Psoas muscle (tissue), 8 donors: ENCODE data around the gene CDK5. TPM values are rescaled to one million over a fixed set of nuclear protein-coding genes. Genes with fewer than 3 reads are reported as not detected.

Experiments used
- ATAC-seq, 4 donors: fragments of 200-7000 bp; cut with Tn5 transposase; one replicate each; pipeline ENCODE4 v1.9.1; 2020; ENCODE audit warnings: moderate library complexity in 3 of 4, mild to moderate bottlenecking in 2 of 4
- DNase-seq, 2 donors: peaks; one replicate each; pipeline ENCODE4 v3.0.0-alpha.2; 2020
- H3K27ac ChIP-seq: fragments of 200-600 bp; one replicate; pipeline ENCODE4 v1.8.0; 2022
- H3K27me3 ChIP-seq, 3 donors: fragments of 200-600 bp in 1 of 3; one replicate each; pipeline versions ENCODE4 v1.6.1 to v1.8.0; 2013 to 2022; ENCODE audit warnings: low read length in 2 of 3, mild to moderate bottlenecking in 2 of 3, moderate library complexity in 1 of 3; ENCODE audit not compliant: insufficient read depth in 3 of 3
- H3K36me3 ChIP-seq, 2 donors: fragments of 200-600 bp in 1 of 2; one replicate each; pipeline versions ENCODE4 v1.6.1 to v1.8.0; 2013 to 2022; ENCODE audit warnings: low read depth in 1 of 2, mild to moderate bottlenecking in 1 of 2, moderate library complexity in 1 of 2; ENCODE audit not compliant: insufficient read depth in 1 of 2
- H3K4me1 ChIP-seq: fragments of 200-600 bp; one replicate; pipeline ENCODE4 v1.8.0; 2022
- H3K4me3 ChIP-seq: fragments of 200-600 bp; one replicate; pipeline ENCODE4 v1.8.0; 2022; ENCODE audit warnings: mild to moderate bottlenecking
- H3K9me3 ChIP-seq: fragments of 200-600 bp; one replicate; pipeline ENCODE4 v1.8.0; 2022
- WGBS, 3 donors: extraction: QIAGEN DNeasy Blood & Tissue Kit; methylation state at CpG; one replicate each; pipeline versions ENCODE4 v1.1.6 to v1.1.7; 2013; 5-methylcytosine and 5-hydroxymethylcytosine counted together
- intact Hi-C, 2 donors: fragments of 100-400 bp; cut with DNase I; formaldehyde crosslinking; loops; one replicate each; pipeline versions ENCODE4 v1.11.0 to v1.14.2; 2022
- polyA plus RNA-seq, 3 donors: library from polyadenylated mRNA; stranded (reverse); fragments of 200-250 nt; gene quantifications; one replicate each; pipeline ENCODE4 v1.2.3, GENCODE V29; 2013
- total RNA-seq, 4 donors: library from RNA; stranded (reverse); fragmentation: NEBNext Ultra II Directional in 2 of 4; extraction: Animal tissue kit (Norgen Biotek cat#: 25700) in 2 of 4; gene quantifications; one replicate each; pipeline versions ENCODE4 v1.2.1 to v1.2.4, GENCODE V29; 2021 to 2023
- TF ChIP-seq, protein P1 (sequence below): fragments of 200-600 bp; IDR thresholded peaks from one replicate; pipeline ENCODE4 v1.8.0; 2022; ENCODE audit warnings: antibody characterized with exemption
- donor health status: healthy with polysubstance abuse.
- donor health status: DM: no; HTN: no; CAD: no; lungs with moderate emphysema.
- donor health status: Bipolar disorder and iron deficiency.
- donor health status: healthy.
- donor health status: DM: yes; HTN: yes; CAD: no.
- donor health status: DM: no; HTN: no; CAD: no.
- donor health status: DM: no; HTN: no; CAD: no.
- donor health status: DM: yes; HTN: yes; CAD: no.

Gene CDK5
- total and polyA plus RNA-seq, 7 donors = 3.8 to 15.2 (median 5.8) TPM

- Histone ChIP-seq H3K27ac (peak overlapping the region; percentile 15), H3K36me3 (peaks cover 6 to 64% of the 10 kb centered on the region in 2 donors), H3K4me1 (peaks cover 24% of the 10 kb centered on the region), H3K9me3 (no peaks in the 10 kb centered on the region), H3K4me3 (no peak overlapping the region), H3K27me3 (no peaks in the 10 kb centered on the region)
- WGBS, 3 donors = 46 to 54% (median 53%) methylated on average over 12 of the region's 12 CpGs
- intact Hi-C loops = no loop called here
- peak; percentile 78 for DNase-seq
- TF ChIP-seq, protein P1, sequence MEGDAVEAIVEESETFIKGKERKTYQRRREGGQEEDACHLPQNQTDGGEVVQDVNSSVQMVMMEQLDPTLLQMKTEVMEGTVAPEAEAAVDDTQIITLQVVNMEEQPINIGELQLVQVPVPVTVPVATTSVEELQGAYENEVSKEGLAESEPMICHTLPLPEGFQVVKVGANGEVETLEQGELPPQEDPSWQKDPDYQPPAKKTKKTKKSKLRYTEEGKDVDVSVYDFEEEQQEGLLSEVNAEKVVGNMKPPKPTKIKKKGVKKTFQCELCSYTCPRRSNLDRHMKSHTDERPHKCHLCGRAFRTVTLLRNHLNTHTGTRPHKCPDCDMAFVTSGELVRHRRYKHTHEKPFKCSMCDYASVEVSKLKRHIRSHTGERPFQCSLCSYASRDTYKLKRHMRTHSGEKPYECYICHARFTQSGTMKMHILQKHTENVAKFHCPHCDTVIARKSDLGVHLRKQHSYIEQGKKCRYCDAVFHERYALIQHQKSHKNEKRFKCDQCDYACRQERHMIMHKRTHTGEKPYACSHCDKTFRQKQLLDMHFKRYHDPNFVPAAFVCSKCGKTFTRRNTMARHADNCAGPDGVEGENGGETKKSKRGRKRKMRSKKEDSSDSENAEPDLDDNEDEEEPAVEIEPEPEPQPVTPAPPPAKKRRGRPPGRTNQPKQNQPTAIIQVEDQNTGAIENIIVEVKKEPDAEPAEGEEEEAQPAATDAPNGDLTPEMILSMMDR = no peak
- ATAC-seq = peak; percentile 52 to 71 (median 64)
Measured at GRCh38 chr7:151038951-151039849, 18.5 kb downstream of the CDK5 start.

GRCh38 chr7:151035902-151036301 lies 21.8 kb downstream of the CDK5 start:
- WGBS, 3 donors = 87 to 92% (median 89%) methylated on average over 17 of the region's 17 CpGs
- no peaks in the 10 kb centered on the region for H3K9me3 ChIP-seq
- no peak overlapping the region for H3K27ac ChIP-seq
- ATAC-seq = no peak
- DNase-seq = peak in 1 of 2 donors; percentile 36
- peaks cover 6 to 63% of the 10 kb centered on the region in 2 donors for H3K36me3 ChIP-seq
- H3K4me1 ChIP-seq = peaks cover 26% of the 10 kb centered on the region
- TF ChIP-seq, protein P1 = no peak
- H3K27me3 ChIP-seq = no peaks in the 10 kb centered on the region
- H3K4me3 ChIP-seq = no peak overlapping the region
- intact Hi-C loops = no loop called here

- H3K36me3 ChIP-seq = peaks cover 6 to 61% of the 10 kb centered on the region in 2 donors
- ATAC-seq = peak; percentile 42 to 71 (median 62)
- H3K4me3 ChIP-seq = no peak overlapping the region
- DNase-seq = no peak
- peaks cover 26% of the 10 kb centered on the region for H3K4me1 ChIP-seq
- H3K27ac ChIP-seq = peak overlapping the region; percentile 58
- WGBS, 3 donors = 63 to 75% (median 70%) methylated on average over 21 of the region's 21 CpGs
- no peaks in the 10 kb centered on the region for H3K9me3 ChIP-seq
- TF ChIP-seq, protein P1 = no peak
- H3K27me3 ChIP-seq = no peaks in the 10 kb centered on the region
- intact Hi-C loops = no loop called here
Measured at GRCh38 chr7:151035026-151035717, 22.5 kb downstream of the CDK5 start.

DNA sequence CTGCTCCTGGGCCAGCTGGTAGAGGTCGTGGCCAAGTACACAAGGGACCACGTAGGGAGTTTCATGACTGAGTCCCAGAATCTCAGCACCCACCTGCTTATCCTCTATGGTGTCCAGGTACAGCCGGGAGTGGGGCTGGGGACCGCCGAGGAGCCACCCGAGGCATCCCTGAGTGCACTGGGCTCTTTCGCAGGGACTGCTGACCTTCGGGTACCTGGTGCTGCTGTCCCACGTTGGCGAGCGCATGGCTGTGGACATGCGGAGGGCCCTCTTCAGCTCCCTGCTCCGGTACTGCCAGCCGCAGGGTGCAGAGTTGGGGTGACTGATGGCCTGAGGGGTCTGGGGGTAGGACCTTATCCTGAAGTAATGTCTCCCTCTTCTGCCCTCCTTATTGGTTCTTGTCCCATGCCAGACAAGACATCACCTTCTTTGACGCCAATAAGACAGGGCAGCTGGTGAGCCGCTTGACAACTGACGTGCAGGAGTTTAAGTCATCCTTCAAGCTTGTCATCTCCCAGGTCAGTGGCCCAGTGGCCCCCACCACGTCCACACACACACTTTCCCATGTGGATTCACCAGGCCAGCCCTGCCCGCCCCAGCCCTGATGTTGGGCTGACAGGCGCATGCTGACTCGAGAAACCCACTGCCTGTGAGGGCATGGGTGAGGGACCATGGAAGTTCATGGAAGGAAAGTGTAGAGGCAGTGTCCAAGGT lies 23.2 kb downstream of the CDK5 start:
- DNase-seq (no peak), ATAC-seq (peak; percentile 13 to 35 (median 21))
- 80 to 87% (median 83%) methylated on average over 21 of the region's 21 CpGs for WGBS, 3 donors
- intact Hi-C loops = loop anchor here in 1 of 2 donors (5.0 kb wide), 1 partner anchor 78 kb away; no protein-coding TSS in a partner anchor
- H3K9me3 ChIP-seq = no peaks in the 10 kb centered on the region
- peaks cover 6 to 61% of the 10 kb centered on the region in 2 donors for H3K36me3 ChIP-seq
- H3K27me3 ChIP-seq = no peaks in the 10 kb centered on the region
- no peak overlapping the region for H3K4me3 ChIP-seq
- peaks cover 26% of the 10 kb centered on the region for H3K4me1 ChIP-seq
- TF ChIP-seq, protein P1 = no peak
- peak overlapping the region; percentile 58 for H3K27ac ChIP-seq
